Measurements from ENCODE around the gene SNRK. TPM values are rescaled to one million over a fixed set of nuclear protein-coding genes. Genes with fewer than 3 reads are reported as not detected.

The SNRK gene
- total RNA-seq, 1 donor from 2014 or later = 139 TPM

DNA sequence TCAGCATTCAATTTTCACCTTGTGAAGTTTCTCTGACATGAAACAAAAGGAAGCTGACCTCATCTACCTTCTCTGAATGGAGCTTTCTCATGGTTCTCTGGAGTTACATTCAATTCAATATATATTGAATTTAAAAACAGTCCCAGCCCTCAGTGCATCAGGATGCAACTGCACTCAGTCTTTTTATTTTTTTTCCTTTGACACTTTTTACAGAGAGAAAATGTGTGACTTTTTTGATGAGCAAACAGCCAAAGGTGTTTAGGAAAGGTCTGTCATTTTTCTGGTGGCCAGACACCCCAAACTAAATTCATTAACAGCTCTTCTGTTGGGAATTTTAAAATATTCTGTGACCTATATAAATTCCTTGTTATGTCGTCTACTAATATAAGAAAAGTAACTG, 19.3 kb upstream of the SNRK start:
- no peaks in the 10 kb centered on the region for H3K27me3 Mint-ChIP-seq (ENCODE audit: unreplicated experiment)
- no peaks in the 10 kb centered on the region for H3K9me3 Mint-ChIP-seq (ENCODE audit: unreplicated experiment)
- H3K27ac Mint-ChIP-seq (ENCODE audit: unreplicated experiment) = no peak overlapping the region
- H3K4me1 Mint-ChIP-seq (ENCODE audit: unreplicated experiment) = peaks cover 7% of the 10 kb centered on the region
- peaks cover 2% of the 10 kb centered on the region for H3K36me3 Mint-ChIP-seq (ENCODE audit: low read depth, unreplicated experiment)
- H3K4me3 Mint-ChIP-seq (ENCODE audit: unreplicated experiment) = no peak overlapping the region
- no peak for DNase-seq (ENCODE audit: low spot score)
- TF ChIP-seq, protein P1, sequence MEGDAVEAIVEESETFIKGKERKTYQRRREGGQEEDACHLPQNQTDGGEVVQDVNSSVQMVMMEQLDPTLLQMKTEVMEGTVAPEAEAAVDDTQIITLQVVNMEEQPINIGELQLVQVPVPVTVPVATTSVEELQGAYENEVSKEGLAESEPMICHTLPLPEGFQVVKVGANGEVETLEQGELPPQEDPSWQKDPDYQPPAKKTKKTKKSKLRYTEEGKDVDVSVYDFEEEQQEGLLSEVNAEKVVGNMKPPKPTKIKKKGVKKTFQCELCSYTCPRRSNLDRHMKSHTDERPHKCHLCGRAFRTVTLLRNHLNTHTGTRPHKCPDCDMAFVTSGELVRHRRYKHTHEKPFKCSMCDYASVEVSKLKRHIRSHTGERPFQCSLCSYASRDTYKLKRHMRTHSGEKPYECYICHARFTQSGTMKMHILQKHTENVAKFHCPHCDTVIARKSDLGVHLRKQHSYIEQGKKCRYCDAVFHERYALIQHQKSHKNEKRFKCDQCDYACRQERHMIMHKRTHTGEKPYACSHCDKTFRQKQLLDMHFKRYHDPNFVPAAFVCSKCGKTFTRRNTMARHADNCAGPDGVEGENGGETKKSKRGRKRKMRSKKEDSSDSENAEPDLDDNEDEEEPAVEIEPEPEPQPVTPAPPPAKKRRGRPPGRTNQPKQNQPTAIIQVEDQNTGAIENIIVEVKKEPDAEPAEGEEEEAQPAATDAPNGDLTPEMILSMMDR (IDR thresholded peaks at IDR 0.05; ENCODE audit: unreplicated experiment) = no peak

GRCh38 chr3:43268636-43269035, 17.7 kb upstream of the SNRK start:
- Mint-ChIP-seq H3K4me3 (ENCODE audit: unreplicated experiment) (no peak overlapping the region), H3K36me3 (ENCODE audit: low read depth, unreplicated experiment) (no peaks in the 10 kb centered on the region), H3K27ac (ENCODE audit: unreplicated experiment) (no peak overlapping the region), H3K27me3 (ENCODE audit: unreplicated experiment) (no peaks in the 10 kb centered on the region), H3K4me1 (ENCODE audit: unreplicated experiment) (peaks cover 7% of the 10 kb centered on the region), H3K9me3 (ENCODE audit: unreplicated experiment) (no peaks in the 10 kb centered on the region)
- TF ChIP-seq, protein P1 (IDR thresholded peaks at IDR 0.05; ENCODE audit: unreplicated experiment) = no peak
- no peak for DNase-seq (ENCODE audit: low spot score)

DNA sequence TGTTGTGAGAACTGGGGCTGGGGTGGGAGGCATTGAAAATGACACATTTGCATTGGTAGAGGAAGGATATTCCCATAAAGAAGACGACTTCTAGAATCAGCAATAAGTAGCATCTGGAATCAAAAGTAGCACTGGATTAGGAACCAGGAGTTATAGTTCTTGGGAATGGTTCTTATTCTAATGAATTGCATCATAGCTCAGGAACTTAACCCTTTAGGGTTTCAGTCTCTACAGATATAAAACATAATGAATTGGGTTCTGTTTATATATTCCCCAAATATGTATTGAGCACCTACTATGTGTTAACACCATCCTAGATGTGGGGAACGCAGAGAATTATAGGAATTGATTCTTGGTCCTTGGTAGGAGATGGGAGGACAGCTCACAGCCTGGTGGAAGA, 16.3 kb upstream of the SNRK start:
- H3K27ac Mint-ChIP-seq (ENCODE audit: unreplicated experiment) = no peak overlapping the region
- TF ChIP-seq, protein P1 (IDR thresholded peaks at IDR 0.05; ENCODE audit: unreplicated experiment) = no peak
- no peak for DNase-seq (ENCODE audit: low spot score)
- H3K27me3 Mint-ChIP-seq (ENCODE audit: unreplicated experiment) = no peaks in the 10 kb centered on the region
- no peaks in the 10 kb centered on the region for H3K36me3 Mint-ChIP-seq (ENCODE audit: low read depth, unreplicated experiment)
- no peak overlapping the region for H3K4me3 Mint-ChIP-seq (ENCODE audit: unreplicated experiment)
- H3K4me1 Mint-ChIP-seq (ENCODE audit: unreplicated experiment) = peaks cover 3% of the 10 kb centered on the region
- H3K9me3 Mint-ChIP-seq (ENCODE audit: unreplicated experiment) = no peaks in the 10 kb centered on the region

DNA sequence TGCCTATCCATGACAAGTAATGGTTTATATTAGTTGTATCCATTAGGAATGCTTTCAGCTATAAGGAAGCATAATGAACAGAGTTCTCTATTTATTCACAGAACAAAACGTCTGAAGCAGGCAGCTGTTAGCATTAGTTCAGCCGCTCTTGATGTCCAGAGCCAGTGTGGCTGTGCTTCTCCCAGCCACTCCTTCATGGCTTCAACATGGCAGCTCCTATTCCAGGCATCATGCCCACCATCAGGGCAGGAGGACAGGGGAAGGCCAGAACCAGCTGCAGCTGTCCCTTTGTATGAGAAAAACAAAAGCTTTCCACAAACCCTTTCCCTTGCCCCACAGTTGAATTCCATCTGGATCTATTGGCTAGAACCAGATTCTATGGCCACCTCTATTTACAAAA, 12.9 kb upstream of the SNRK start:
- Mint-ChIP-seq H3K4me1 (ENCODE audit: unreplicated experiment) (peaks cover 2% of the 10 kb centered on the region), H3K36me3 (ENCODE audit: low read depth, unreplicated experiment) (no peaks in the 10 kb centered on the region), H3K4me3 (ENCODE audit: unreplicated experiment) (no peak overlapping the region), H3K27ac (ENCODE audit: unreplicated experiment) (no peak overlapping the region), H3K27me3 (ENCODE audit: unreplicated experiment) (no peaks in the 10 kb centered on the region), H3K9me3 (ENCODE audit: unreplicated experiment) (no peaks in the 10 kb centered on the region)
- TF ChIP-seq, protein P1 (IDR thresholded peaks at IDR 0.05; ENCODE audit: unreplicated experiment) = no peak
- DNase-seq (ENCODE audit: low spot score) = no peak

DNA sequence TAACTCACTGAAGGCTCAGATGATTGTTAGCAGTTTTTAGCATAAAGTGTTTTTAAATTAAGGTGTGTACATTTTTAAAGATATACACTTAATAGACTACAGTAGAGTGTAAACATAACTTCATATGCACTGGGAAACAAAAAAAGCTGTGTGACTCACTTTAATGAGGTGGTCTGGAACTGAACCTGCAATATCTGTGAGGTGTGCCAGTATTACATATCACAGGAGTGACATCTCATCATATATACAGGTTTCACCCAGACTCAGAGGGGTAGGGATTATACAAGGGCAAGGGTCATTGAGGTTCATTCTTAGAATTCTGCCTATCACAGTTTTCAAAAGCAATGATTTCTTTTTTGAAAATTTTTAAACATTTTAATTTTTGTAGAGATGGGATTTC, 7.3 kb upstream of the SNRK start:
- Mint-ChIP-seq H3K27ac (ENCODE audit: unreplicated experiment) (no peak overlapping the region), H3K27me3 (ENCODE audit: unreplicated experiment) (no peaks in the 10 kb centered on the region), H3K4me1 (ENCODE audit: unreplicated experiment) (peaks cover 12% of the 10 kb centered on the region), H3K9me3 (ENCODE audit: unreplicated experiment) (no peaks in the 10 kb centered on the region), H3K4me3 (ENCODE audit: unreplicated experiment) (no peak overlapping the region), H3K36me3 (ENCODE audit: low read depth, unreplicated experiment) (no peaks in the 10 kb centered on the region)
- TF ChIP-seq, protein P1 (IDR thresholded peaks at IDR 0.05; ENCODE audit: unreplicated experiment) = no peak
- no peak for DNase-seq (ENCODE audit: low spot score)

Data from endothelial cell (in vitro differentiated cells).